Measurements from ENCODE around the gene CELSR1.

Gene CELSR1

GRCh38 chr22:46551321-46551720, 13.9 kb upstream of the CELSR1 start:
- no peak for DNase-seq

- no peak for DNase-seq
These were observed 12.7 kb upstream of the CELSR1 start for GRCh38 chr22:46549971-46550641.

GRCh38 chr22:46549563-46549840, 12.1 kb upstream of the CELSR1 start:
- DNase-seq, result no peak

- no peak for DNase-seq
These were observed 10.4 kb upstream of the CELSR1 start for GRCh38 chr22:46547883-46548244.

- no peak for DNase-seq
These were observed 9.9 kb upstream of the CELSR1 start for GRCh38 chr22:46547179-46547882.

GRCh38 chr22:46546466-46547178, 9.2 kb upstream of the CELSR1 start:
- no peak for DNase-seq

GRCh38 chr22:46545086-46545792, 7.8 kb upstream of the CELSR1 start:
- no peak for DNase-seq

GRCh38 chr22:46542011-46542985, 4.9 kb upstream of the CELSR1 start:
- DNase-seq, result peak; percentile 40 to 62

- DNase-seq, result no peak
These were observed 4.1 kb upstream of the CELSR1 start for GRCh38 chr22:46541536-46541935.

- no peak for DNase-seq
These were observed 3.5 kb upstream of the CELSR1 start for GRCh38 chr22:46540874-46541273.

GRCh38 chr22:46539169-46539568, 1.7 kb upstream of the CELSR1 start:
- no peak for DNase-seq

- no peak for DNase-seq
These were observed 1.4 kb upstream of the CELSR1 start for GRCh38 chr22:46538814-46539160.

- no peak for DNase-seq
These were observed 760 bp upstream of the CELSR1 start for GRCh38 chr22:46537946-46538813.

GRCh38 chr22:46536537-46537224, 739 bp downstream of the CELSR1 start:
- DNase-seq, result no peak

GRCh38 chr22:46535876-46536536, 1.4 kb downstream of the CELSR1 start:
- no peak for DNase-seq

GRCh38 chr22:46534901-46535630, 2.4 kb downstream of the CELSR1 start:
- no peak for DNase-seq

GRCh38 chr22:46534177-46534776, 3.1 kb downstream of the CELSR1 start:
- DNase-seq, result no peak

GRCh38 chr22:46533070-46533833, 4.2 kb downstream of the CELSR1 start:
- no peak for DNase-seq

Data from NCI-H2081 (cell line).